Endothelial cell (in vitro differentiated cells): ENCODE data around the gene HAO2. TPM values are rescaled to one million over a fixed set of nuclear protein-coding genes. Genes with fewer than 3 reads are reported as not detected.

Experiments used
- DNase-seq: peaks from one replicate; pipeline ENCODE4 v3.0.0; 2021; ENCODE audit warnings: low spot score
- H3K27ac Mint-ChIP-seq: one replicate; pipeline ENCODE4 v1.8.0; 2021; ENCODE audit warnings: mixed read lengths, inconsistent platforms; ENCODE audit not compliant: unreplicated experiment
- H3K27me3 Mint-ChIP-seq: one replicate; pipeline ENCODE4 v1.8.0; 2021; ENCODE audit warnings: mild to moderate bottlenecking, moderate library complexity, mixed read lengths, inconsistent platforms; ENCODE audit not compliant: unreplicated experiment
- H3K36me3 Mint-ChIP-seq: one replicate; pipeline ENCODE4 v1.8.0; 2021; ENCODE audit warnings: mild to moderate bottlenecking, low read depth, mixed read lengths, inconsistent platforms; ENCODE audit not compliant: unreplicated experiment
- H3K4me1 Mint-ChIP-seq: one replicate; pipeline ENCODE4 v1.8.0; 2021; ENCODE audit warnings: mild to moderate bottlenecking, mixed read lengths, inconsistent platforms; ENCODE audit not compliant: unreplicated experiment
- H3K4me3 Mint-ChIP-seq: one replicate; pipeline ENCODE4 v1.8.0; 2021; ENCODE audit warnings: mild to moderate bottlenecking, mixed read lengths, inconsistent platforms; ENCODE audit not compliant: unreplicated experiment
- H3K9me3 Mint-ChIP-seq: one replicate; pipeline ENCODE4 v1.8.0; 2021; ENCODE audit warnings: mixed read lengths, inconsistent platforms; ENCODE audit not compliant: unreplicated experiment
- total RNA-seq: library from RNA; stranded (reverse); fragmentation: NEBNext Ultra II Directional; extraction: Animal tissue kit (Norgen Biotek cat#: 25700); gene quantifications from one replicate; pipeline ENCODE4 v1.2.1, GENCODE V29; 2021; ENCODE audit not compliant: unreplicated experiment
- TF ChIP-seq, protein P1 (sequence below): fragments of 200-600 bp; sonication (generic); IDR thresholded peaks from one replicate; pipeline ENCODE4 v1.5.0; 2021; ENCODE audit warnings: antibody characterized with exemption; ENCODE audit not compliant: unreplicated experiment

The HAO2 gene
- total RNA-seq, 1 donor from 2014 or later, result not detected

DNA sequence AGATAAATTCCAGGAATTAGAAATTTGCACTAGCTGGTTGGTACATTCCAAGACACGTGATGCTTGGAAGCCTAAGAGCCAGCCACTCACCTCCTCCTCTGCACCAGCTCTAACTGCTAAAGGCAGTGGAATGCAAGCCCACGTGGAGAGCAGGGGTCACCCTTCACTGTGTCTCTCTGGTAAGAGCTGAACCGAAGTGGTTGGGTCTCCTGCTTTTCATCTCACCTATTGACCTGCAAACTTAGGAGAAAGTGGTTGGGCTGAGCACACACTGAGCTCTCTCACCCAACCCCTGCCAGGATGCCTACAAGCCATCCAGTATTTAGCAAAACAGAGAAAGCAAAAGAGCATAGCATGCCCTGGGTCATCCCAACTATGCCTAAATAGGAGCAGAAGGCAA lies 19.3 kb downstream of the HAO2 start:
- Mint-ChIP-seq H3K4me1 (no peaks in the 10 kb centered on the region), H3K36me3 (no peaks in the 10 kb centered on the region), H3K27ac (no peak overlapping the region), H3K27me3 (peaks cover 1% of the 10 kb centered on the region), H3K4me3 (no peak overlapping the region), H3K9me3 (no peaks in the 10 kb centered on the region)
- DNase-seq, result no peak
- TF ChIP-seq, protein P1, sequence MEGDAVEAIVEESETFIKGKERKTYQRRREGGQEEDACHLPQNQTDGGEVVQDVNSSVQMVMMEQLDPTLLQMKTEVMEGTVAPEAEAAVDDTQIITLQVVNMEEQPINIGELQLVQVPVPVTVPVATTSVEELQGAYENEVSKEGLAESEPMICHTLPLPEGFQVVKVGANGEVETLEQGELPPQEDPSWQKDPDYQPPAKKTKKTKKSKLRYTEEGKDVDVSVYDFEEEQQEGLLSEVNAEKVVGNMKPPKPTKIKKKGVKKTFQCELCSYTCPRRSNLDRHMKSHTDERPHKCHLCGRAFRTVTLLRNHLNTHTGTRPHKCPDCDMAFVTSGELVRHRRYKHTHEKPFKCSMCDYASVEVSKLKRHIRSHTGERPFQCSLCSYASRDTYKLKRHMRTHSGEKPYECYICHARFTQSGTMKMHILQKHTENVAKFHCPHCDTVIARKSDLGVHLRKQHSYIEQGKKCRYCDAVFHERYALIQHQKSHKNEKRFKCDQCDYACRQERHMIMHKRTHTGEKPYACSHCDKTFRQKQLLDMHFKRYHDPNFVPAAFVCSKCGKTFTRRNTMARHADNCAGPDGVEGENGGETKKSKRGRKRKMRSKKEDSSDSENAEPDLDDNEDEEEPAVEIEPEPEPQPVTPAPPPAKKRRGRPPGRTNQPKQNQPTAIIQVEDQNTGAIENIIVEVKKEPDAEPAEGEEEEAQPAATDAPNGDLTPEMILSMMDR, result no peak

DNA sequence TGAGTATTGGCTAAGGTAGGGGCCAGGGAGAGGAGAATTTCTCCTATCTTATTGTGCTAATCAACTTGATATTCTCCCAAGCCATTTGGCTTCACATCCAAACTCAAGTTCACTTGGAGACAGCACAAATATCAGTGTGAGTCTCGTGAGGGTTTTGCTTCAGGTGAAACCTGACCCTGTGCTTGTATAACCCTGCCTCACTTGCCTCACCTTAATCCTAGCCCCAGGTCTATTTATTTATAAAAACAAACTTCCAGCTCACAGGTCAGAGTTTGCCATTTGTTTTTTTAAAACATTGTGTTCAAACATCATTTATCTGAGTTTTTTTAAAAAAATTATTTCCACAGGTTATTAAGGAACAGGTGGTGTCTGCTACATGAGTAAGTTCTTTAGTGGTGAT lies 19.9 kb downstream of the HAO2 start:
- TF ChIP-seq, protein P1, result no peak
- H3K27ac Mint-ChIP-seq, result no peak overlapping the region
- no peak for DNase-seq
- peaks cover 3% of the 10 kb centered on the region for H3K27me3 Mint-ChIP-seq
- no peak overlapping the region for H3K4me3 Mint-ChIP-seq
- no peaks in the 10 kb centered on the region for H3K9me3 Mint-ChIP-seq
- H3K36me3 Mint-ChIP-seq, result no peaks in the 10 kb centered on the region
- no peaks in the 10 kb centered on the region for H3K4me1 Mint-ChIP-seq

DNA sequence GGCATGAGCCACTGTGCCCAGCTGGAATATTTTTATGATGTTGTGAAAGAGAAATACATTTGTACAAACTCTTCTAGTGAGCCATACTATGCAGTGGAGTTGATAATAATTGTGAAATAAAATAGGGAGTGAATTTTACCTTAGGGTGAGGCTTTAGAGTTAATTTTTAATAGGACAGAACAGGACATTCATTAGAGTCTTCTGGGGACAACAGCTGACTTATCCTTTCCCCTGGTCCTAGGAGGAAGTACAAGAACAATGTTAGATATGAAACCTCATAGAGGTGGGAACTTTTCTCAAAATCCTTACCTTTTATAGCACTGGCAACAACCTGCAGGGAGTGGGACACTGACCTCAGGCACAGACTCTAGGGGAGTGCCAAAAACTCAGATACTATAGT lies 21.9 kb downstream of the HAO2 start:
- no peak overlapping the region for H3K4me3 Mint-ChIP-seq
- H3K36me3 Mint-ChIP-seq, result no peaks in the 10 kb centered on the region
- H3K27ac Mint-ChIP-seq, result no peak overlapping the region
- H3K27me3 Mint-ChIP-seq, result peaks cover 2% of the 10 kb centered on the region
- H3K9me3 Mint-ChIP-seq, result no peaks in the 10 kb centered on the region
- no peaks in the 10 kb centered on the region for H3K4me1 Mint-ChIP-seq
- TF ChIP-seq, protein P1, result no peak
- DNase-seq, result no peak

DNA sequence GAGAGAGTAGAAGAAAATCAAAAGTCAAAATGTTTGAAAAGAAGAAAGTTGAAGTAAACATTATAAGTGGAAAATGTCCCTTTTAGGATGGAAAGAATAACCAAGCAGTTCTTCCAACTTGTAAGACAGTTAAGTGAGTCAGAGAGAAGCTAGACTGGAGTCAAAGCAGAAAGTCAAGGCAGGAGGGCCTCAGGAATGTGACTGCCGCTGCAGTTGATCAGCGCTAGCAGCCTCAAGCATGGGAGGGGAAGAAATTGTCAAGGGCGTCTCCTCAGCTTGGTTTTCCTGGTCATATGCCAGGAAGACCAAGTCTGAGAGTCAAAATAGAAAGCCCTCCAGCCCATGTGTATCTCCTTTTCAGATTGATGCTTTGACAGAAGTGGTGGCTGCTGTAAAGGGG lies 23.2 kb downstream of the HAO2 start:
- TF ChIP-seq, protein P1, result no peak
- no peak overlapping the region for H3K4me3 Mint-ChIP-seq
- peaks cover 2% of the 10 kb centered on the region for H3K27me3 Mint-ChIP-seq
- DNase-seq, result no peak
- H3K9me3 Mint-ChIP-seq, result no peaks in the 10 kb centered on the region
- no peaks in the 10 kb centered on the region for H3K36me3 Mint-ChIP-seq
- H3K4me1 Mint-ChIP-seq, result no peaks in the 10 kb centered on the region
- no peak overlapping the region for H3K27ac Mint-ChIP-seq

DNA sequence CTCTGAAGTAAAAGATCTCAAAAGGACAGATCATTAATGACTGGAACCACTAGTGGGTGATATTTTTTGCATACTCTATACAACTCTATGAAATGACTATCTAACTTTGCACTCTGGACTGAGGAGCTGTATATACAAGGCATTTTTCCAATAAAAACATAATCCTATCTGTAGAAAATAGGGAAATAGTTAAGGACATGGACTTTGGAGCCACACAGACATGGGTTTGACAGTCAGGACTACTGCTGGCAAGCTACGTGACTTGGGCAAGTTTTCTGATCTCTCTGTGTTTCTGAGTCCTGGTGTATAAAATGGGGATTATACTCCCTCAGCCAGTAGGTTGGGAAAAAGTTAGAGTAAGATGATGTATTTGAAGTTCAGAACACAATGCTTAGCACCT lies 25.5 kb downstream of the HAO2 start:
- Mint-ChIP-seq H3K36me3 (no peaks in the 10 kb centered on the region), H3K27me3 (peaks cover 2% of the 10 kb centered on the region), H3K4me1 (no peaks in the 10 kb centered on the region), H3K9me3 (no peaks in the 10 kb centered on the region), H3K4me3 (no peak overlapping the region), H3K27ac (no peak overlapping the region)
- no peak for DNase-seq
- TF ChIP-seq, protein P1, result no peak
